HT1080 (cell line): ENCODE measurements around the gene ZNF415. TPM values are rescaled to one million over a fixed set of nuclear protein-coding genes. Genes with fewer than 3 reads are reported as not detected.
A peak's percentile ranks its signal among the peaks of the same experiment; 100 is the strongest.
"Not testable (repeated sequence)": the region's sequence is repeated elsewhere in the genome, so short reads cannot be mapped to it uniquely, and the experiment has no call there.

Experiments
- DNase-seq: peaks from one replicate; pipeline ENCODE4 v3.0.0-alpha.2; 2015; ENCODE audit warnings: low read depth
- total RNA-seq: library from RNA; depleted of rRNA; stranded (reverse); fragments of >200 nt; shearing (Covaris generic); gene quantifications from 2 replicates; pipeline ENCODE4 v1.2.3, GENCODE V29; 2014

Gene ZNF415
- total RNA-seq, 1 experiment from 2014 or later = not detected

DNA sequence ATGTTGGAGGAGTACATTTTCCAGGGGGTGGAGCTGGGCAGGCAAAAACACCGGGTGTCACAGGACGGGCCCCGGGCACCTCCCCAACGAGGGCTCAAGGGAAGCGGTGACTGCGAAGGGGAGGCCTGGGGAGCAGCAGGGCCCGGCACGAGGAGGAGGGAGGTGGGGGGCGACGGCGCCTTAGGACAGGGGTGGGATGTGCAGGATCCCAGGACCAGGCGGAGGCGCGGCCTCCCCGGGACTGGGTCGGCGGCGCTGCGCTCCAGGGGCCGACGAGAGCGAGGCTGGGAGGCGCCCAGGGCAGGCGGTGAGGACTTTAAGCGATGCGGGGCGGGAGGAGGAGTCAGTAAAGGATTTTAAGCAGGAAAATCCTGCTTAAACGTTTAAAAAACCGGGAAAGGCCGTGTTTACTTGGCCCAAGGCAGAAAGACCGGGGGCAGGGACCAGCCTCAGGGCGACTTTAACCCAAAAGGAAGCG lies 29.9 kb downstream of the ZNF415 start:
- peak; percentile 3 for DNase-seq

DNA sequence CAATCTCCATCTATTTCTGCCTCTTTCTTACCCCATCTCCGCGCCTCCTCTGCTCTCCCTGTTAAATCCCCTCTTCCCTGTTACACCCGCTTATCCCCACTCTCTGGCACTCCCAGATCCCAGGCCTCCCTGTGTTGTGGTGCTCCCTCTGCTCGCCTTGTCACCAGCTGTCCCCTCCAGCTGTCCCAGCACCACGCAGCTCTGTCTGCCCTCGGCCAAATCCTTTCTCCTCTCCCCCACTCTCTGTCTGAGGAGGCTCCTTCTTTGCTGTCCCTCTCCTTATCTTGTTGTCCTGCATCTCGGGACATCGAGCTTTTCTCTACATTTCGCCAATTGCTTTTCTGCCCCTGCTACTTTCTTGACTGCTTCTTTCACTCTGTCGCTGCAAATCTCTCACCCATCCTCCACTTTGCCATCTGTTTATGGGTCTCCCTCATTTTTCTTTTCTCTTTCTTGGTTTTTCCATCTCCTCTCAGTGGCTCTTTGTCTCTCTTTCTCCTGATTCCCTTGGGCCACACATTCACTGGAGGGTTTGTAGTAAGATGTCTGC lies 30.4 kb downstream of the ZNF415 start:
- no peak for DNase-seq

DNA sequence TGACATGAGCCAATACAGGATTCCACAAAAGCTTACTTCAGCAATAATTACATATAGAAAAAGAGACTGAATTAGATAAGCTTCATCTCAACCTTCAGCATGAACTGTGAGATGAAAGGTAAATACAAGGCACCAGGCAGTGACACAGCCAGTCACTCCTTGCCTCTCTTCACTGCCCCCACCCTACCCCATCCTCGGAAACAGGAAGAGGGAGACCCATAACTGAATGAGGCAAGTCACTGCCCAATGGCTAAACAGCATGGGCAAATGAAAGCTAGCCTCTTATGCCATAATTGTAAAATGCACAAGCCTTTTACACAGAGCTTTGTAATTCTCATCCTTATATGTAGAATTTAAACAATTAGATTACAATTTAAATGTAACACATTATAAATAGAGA lies 31.2 kb downstream of the ZNF415 start:
- DNase-seq = no peak

DNA sequence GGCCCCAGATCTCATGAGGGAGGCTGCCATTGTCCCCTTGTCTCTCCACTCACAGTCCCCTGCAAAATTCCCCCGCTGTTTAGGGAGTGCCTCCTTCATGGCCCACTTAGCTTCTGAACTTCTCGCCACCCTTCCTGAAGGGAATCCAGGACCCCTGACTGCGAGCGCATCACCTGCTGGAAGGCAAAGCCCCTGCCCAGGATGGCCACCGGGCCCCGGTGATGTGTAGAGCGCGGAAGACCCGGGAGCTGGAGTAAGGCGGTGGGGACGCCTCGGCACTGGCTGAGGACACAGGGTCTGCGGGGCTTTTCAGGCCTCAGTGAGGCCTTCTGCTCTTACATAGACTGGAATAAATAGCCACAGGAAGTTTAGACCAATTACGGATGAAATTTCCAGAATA lies 34.1 kb downstream of the ZNF415 start:
- DNase-seq = not testable (repeated sequence)

DNA sequence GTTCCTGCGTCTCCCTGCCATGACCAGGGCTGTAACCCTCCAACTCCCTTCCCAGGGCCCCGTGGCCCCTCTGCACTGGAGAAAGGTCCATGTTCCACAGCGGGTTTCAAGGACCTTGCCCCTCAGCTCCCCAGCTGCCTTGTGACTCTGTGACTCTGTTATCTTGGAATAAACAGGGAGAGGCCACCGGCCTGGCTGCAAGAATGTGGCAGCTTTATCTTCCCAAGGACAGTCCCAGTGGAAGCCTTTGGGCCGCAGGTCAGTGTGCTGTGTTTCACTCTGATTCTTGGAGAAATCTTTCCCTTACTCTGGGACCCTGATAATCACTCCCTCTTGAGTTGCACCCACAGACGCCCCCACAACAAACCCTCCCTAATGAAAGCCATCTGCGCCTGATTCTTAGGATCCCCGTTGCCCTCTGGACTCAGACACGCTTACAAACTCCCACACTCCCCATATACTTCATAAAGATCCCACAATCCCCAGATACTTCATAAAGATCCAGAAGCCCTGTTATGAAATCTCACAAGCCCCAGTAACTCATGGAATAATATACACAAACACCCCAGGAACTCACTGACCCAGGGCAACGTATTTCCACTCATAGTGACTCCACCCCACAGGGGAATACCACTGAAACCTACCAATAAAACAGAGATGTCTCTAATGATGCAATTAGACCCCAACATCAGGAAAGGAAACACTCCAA lies 35.6 kb downstream of the ZNF415 start:
- DNase-seq = not testable (repeated sequence)

DNA sequence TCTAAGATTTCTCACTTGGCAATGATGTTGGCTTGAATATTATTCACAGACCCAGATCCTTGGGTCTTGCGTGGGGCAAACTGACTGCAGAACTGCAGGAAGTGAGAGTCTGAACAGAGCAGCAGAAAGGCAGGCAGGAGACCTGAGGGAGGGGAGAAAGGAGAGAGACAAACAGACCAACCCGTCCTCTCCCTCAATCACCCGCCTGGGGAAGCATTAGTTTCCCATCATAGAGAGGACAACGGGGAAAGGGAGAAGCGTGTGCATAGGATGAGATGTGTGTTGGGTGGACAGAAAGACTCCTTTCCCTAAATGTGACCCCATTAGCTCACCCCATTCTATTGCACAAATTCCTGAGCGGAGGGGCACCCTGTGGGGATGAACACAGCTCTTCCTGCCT lies 36.1 kb downstream of the ZNF415 start:
- not testable (repeated sequence) for DNase-seq

DNA sequence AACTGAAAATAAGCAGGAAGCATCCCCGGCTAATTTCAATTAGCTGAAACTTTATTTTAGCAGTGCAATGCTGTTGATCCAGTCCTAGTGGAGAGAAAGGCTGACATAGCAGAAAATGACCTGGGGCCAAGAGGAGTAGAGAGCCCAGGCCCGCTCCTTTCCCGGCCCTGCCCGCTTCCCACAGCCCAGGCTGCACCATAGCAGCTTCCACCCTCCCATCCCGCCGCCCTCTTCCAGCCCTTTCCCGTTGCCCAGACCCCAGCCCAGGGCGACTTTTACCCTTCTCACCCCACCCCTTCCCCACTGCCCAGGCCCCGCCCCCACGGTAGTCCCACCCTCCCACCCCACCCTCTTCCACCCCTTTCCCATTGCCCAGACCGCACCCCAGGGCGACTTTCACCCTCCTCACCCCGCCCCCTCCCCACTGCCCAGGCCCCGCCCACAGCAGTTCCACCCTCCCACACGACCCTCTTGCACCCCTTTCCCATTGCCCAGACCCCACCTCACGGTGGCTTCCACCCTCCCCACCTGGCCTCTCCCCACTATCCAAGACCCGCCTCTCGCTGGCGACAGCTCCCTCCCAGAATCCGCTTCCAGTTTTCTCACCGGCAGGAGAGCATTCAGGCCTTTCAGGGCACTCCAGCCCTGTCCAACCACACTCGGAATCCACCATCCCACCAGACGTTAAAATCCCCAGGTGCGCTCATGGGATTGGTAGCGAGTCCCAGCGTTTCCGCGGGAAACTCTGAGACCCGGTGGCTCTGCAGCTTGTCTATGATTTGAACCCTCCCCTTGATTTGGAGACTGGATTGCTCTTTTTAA lies 37.7 kb downstream of the ZNF415 start:
- no peak for DNase-seq

DNA sequence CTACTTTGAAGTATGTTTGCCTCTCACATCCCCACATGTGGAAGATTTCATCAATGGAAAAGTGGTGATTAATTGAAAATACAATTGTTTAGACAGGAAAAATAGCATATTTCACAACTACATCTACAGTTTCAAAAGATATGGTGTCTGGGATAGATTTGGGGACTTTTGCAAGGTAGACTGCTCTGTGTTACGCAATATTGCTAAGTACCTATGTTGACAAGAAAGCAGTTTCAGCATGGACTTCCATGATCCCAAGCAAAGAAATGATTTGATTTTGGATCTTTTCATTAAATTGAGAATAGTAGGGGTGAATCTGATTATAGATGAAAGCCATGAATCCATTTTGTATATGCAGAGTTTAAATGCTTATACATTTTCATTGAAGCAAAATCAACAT lies 40.0 kb downstream of the ZNF415 start:
- DNase-seq = no peak

DNA sequence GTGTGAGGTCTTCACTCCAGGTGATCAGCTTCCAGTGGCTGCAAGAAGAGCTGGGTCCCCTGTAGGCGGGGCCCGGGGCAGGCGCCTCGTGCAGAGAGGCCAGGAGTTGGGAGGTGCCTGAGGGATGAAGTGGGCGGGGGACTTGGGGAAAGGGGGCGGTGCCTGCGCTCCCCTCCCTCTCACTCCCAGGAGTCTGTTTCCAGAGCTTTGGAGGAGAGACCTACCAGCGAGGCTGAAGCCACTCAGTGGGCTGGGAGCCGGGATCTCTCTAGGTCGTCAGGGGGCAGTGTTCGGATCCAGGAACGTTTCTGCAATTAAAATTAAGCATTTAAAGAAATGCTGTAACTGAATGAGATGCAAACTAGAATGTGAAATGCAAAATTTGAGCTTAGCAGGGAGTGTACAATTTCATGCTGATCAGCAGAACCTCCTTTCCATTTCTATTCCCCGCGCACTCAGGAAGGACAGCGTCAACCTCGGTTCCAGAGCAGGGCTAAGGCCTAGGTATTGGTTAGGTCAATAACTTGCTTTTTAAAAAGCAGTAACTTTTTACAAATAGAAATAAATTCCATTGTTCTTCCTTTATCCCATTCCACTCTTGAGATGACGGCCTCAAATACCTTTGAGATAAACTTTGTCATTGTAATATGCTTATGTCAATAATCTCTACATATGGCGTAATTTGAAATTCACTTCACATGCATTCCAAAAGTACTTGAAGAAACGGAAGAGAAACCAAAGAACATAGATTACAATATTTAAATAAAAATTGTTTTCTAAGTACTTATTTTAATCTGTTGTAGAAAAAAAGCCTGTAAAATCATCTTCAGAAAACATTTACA lies 41.1 kb downstream of the ZNF415 start:
- DNase-seq = no peak

DNA sequence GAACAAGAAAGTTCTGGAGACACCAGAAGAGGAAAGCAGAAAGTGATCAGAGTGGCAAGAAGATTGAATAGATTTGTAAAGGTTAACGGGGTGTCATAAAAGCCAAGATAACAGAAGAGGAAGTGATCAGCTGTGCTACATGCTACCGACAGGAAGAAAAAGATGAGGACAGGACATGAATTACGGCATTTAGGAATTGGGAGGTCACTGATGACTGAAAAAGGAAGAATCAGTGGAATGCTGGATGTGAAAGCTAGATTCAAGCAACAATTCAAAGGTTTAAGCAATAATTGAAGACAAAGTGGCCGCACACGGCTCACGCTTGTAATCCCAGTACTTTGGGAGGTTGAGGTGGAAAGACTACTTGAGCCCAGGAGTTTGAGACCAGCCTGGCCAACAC lies 44.6 kb downstream of the ZNF415 start:
- no peak for DNase-seq

DNA sequence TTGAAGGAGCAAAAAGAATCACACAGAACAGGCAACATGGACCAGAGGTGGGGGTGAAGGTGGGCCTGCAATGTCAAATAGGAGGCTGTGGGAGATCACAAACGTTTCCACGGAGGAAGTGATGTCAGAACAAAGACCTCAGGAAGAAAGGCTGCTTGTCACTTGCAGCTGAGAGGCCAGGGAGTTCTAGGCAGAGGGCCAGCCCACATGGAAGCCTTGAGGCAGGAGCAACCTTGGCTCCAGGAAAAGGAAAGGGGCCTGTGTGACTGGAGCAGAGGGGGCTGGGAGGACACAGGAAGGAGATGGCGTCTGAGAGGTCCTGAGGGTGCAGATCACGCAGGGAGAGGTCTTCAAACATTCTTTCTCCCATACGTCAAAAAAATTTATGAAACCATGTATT lies 45.8 kb downstream of the ZNF415 start:
- DNase-seq = no peak

DNA sequence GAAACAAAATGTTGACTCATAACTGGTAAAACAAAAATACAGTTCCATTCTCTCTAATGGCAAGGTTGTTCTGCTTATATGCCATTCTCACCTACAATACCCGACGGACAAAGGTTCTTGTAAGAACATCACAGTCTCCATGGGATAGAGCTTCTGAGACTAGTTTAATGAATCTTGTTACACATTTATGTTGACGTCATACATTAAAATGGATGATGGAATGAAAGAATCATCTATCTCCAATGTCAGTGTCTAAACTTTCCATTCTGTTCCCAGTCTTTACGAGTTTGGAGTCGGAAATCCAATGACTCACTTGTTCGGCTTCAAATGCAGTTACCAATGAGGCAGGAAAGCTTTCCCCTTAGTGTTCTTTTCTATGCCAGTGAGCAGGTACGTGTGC lies 47.2 kb downstream of the ZNF415 start:
- DNase-seq = no peak

DNA sequence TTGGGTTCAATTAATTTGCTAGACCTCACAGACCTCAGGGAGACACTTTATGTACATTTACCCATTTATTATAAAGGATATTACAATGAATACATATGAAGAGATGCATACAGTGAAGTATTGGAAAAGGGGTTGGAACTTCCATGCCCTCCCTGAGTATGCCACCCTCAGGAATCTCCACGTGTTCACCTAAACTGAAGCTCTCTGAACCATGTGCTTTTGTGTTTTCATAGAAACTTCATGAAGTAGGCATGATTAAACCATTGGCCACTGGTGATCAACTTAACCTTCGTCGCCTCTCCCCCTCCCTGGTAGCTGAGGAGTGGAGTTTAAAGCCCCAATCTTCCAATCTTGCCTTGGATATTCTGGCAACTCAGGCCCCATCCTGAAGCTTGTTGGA lies 49.8 kb downstream of the ZNF415 start:
- DNase-seq = no peak

DNA sequence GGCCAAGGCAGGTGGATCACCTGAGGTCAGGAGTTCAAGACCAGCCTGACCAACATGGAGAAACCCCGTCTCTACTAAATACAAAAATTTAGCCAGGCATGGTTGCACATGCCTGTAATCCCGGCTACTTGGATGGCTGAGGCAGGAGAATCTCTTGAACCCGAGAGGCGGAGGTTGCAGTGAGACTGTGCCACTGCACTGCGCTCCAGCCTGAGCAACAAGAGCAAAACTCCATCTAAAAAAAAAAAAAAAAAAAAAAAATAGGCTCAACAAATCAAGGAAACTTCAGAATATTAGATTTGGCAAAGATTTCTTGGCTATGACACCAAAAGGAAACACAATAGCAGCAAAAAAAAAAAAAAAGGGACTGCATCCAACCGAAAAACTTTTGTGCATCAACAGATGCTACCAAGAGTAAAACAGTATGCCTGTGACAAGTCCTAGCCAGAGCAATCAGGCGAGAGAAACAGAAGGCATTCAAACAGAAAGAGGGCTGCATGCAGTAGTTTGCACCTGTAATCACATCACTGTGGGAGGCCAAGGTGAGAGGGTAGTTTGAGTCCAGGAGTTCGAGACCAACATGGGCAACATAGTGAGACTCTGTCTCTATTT lies 53.3 kb downstream of the ZNF415 start:
- no peak for DNase-seq

DNA sequence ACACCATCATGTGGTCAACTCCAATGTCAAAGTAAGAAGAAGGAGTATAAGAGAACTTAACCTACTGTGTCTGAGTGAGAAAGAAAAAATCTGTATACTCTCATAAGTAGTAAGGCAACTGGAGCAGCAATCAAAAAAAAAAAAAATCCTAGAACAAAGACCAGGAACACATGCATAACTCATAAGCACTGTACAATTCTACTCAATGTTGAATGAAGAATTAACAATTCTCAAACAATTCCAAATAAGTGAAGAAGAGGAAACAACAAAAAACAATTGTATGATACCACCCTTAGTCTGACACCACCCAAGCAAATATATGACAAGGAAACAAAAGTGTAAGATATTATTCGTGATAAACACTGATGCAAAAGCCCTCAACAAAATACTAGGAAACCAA lies 54.0 kb downstream of the ZNF415 start:
- no peak for DNase-seq

DNA sequence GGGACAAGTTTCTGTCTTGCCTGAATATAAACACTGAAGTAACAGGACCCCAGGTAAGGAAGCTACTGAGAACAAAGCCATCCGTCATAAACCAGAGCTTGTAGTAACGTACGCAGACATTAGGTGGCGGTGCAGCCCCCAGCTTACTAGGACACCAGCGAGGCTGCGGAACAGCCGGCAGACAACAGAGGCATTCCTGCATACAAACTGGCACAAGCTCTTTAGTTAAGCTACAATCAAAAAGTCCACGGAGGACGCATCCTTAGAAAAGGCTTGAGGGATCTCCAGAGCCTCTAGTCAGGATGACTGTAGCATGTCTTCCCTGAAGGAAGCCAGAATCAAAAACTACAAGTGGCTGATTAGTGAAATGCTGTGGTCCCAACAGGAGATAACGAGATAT lies 55.7 kb downstream of the ZNF415 start:
- DNase-seq = no peak

DNA sequence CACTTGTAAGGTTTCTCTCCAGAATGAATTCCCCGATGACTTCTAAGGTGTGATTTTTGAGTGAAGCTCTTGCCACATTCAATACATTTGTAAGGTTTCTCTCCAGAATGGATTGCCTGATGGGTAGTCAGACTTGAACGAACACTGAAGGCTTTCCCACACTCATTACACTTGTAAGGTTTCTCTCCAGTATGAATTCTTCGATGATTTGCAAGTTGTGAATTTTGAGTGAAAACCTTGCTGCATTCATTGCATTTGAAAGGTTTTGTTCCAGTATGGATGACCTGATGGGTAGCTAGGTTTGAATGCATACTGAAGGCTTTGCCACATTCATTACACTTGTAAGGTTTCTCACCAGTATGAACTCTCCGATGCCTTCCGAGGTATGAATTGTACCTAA lies 63.9 kb downstream of the ZNF415 start:
- no peak for DNase-seq

DNA sequence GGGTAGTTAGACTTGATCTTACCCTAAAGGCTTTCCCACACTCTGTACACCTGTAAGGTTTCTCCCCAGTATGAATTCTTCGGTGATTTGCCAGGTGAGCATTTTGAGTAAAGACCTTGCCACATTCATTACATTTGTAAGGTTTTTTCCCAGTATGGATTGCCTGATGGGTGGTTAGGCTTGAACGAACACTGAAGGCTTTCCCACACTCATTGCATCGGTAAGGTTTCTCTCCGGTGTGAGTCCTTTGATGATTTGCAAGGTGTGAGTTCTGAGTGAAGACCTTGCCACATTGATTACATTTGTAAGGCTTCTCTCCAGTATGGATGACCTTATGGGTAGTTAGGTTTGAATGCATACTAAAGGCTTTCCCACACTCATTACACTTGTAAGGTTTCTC lies 64.5 kb downstream of the ZNF415 start:
- DNase-seq = no peak

DNA sequence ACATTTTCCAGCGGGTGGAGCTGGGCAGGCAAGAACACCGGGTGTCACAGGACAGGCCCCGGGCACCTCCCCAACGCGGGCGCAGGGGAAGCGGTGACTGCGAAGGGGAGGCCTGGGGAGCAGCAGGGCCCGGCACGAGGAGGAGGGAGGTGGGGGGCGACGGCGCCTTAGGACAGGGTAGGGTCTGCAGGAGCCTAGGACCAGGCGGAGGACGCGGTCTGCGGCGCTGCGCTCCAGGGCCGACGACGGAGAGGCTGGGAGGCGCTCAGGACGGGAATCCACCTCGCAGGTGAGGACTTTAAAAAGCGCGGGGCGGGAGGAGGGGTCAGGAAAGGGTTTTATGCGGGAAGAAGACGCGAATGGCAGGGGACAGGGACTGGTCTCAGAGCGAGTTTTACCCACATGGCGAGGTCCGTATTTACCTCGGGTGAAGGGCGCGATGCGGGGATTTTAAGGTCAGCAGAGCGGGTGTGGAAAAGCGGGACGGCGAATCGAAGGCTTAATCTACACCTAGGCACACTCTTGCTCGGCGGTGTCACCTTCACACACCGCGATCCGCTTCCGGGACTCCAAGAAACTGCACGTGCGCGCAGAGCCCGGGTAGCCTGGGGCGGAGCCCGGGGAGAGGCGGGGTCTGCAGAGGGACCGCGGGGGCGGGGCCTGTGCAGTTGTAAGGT lies 74.7 kb downstream of the ZNF415 start:
- DNase-seq = no peak
